ENCODE results near the gene TTC39C.

Gene TTC39C

DNA sequence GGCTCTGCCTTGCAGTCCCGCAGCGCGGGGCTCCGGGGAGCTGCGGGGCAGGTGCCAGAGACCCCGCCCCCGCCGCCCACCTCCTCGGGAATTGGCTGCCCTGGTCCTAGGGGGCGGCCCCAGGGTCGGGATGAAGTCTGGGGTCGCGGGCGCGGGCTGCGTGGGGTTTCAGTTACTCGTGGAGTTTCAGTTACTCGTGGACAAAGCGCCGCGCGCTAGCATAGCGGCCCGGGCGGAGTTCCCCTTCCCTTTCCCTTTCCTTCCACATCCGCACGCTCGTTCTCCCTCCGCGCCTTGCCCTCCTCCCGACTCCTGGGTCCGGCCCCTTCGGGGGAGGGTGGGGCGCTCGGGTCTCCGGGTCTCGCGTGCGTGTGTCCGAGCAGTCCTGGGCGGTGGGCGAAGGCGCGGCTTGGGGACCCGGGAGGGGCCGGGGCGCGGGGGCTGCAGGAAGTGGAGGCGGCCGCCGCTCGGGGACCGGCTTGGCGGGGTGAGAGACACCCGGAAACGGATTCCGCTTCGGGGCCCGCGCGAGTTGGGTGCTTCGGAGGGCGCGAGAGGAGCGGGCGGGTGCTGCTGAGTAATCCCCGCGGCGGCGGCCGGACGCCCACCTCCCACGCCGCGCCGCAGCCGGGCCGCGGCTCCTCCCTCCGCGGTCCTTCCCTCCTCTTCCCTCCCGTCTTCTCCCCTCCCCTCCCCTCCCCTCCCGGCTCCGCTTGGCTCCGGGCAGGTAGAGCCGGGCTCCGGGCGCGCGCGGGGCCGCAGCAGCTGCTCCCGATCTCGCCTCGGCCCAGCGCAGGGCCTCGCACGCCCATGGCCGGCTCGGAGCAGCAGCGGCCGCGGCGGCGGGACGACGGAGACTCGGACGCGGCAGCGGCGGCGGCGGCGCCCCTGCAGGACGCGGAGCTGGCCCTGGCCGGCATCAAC lies at the start of gene TTC39C:
TSS of gene TTC39C (plus strand) at position 693 of the 924 bp plus-strand sequence. CDS start at position 811, 118 bp downstream.
- DNase-seq: peak; percentile 82

DNA sequence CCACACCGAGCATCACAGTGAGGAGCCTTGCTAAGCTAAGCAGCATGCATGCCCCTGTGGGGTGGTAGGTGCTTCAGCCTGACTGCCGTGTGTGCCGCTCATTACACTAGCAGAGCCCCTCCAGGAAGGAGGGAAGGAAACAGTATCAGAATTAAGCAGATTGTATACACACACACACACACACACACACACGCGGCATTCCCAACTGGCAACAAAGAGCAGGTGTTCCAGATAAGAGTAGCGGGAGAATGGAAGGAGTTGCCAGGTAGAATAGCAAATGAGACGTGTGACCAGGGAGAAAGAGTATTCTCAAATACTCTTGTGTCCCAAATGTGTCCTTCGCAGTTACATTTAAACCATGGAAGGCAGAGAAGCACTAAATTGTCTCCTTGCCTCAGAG lies 47.6 kb upstream of the TTC39C start:
- no peak for DNase-seq

DNA sequence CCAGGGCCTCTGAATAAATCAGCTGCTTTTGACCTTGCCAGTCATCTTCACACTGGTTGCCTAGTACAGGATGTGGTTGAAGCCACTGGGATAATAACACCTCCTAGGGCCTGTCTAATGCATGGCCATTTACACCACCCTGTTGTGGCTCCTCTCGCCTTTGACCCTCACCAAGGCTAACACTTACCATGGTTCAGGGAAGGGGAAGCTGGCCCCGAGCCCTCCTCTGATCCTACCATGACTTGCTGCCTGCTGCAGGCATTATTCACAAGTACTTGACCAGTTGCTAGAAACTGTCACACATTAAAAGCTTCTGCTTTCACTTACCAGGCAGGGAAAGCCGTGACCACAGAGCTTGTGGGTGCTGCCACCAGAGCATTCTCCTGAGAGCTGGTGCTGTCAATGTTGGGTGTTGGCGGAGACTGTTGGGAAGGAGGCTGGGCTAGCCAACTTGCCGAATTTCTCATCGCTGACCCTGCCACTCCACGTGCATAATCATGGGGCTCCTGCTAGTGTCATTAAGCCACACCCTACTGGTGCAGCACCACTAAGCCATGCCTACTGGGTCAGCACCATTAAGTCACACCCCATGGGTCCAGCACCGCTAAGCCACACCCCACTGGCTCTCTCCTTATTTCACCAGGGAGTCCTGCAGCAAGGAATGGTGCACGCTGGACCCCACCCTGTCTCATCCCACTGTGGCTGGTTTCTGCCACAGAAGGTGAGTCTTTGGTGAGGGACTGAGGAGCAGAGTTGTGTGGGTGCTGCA lies 47.0 kb upstream of the TTC39C start:
- DNase-seq: peak; percentile 52

DNA sequence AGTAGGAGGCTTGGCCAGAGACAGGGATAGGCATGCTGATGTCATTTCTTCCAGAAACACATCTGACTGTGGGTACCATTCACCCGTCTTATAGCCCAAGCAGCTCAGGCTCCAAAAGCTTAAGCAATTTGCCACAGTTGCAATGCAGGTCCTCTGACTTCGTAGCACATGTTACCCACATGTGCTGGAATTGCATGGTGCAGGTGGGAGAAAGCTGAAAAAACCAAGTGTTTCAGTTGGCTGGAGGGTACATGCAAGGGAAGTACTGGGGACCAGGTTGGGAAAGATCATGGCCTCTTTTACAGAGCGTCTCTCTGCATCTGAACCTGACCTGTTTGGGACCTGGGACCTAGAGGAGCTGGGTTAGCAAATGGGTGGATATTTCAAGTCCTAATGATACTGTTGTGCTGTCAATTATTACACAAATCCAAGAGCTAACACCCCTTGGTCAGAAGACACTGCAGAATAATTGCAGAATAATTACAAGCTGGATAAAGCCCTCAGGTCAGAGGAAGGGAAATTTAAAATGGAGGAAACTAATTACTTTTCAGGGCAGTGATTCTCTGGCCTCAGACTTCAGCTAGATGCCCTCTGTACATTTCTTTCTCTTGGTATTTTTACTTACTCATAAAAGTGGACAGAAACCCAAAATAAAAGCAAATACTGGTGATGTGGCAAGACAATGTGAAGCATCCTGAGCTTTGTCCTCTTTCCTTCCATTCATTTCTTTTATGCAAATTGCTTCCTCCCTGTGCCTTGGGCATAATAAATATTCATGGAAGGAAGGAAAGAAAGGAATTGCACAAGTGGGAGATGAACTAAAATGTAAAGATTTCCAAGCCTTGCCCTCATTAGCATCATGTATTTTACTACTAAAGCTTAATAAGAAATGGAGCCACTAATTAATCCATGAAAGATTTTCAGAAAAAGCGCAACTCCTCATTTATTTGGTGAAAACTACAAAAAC lies 45.6 kb upstream of the TTC39C start:
- no peak for DNase-seq

DNA sequence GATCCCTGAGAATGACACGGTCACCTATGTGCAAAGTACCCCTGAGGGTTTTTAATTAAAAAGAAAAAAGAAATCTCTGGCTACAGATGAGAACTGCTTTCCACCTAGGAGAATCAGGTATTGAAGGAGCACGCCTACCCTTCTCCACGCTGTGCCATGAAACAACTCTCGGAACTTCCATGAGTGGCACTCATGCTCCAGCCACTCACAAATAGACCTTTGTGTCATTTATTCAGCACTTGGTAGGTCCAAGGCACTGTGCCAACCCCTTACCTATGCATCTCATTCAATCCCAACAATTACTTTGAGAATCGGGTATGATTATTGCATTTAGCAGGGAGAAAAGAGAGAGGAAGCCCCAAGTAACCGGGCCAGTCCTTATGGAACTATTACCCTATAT lies 44.9 kb upstream of the TTC39C start:
- DNase-seq: no peak

DNA sequence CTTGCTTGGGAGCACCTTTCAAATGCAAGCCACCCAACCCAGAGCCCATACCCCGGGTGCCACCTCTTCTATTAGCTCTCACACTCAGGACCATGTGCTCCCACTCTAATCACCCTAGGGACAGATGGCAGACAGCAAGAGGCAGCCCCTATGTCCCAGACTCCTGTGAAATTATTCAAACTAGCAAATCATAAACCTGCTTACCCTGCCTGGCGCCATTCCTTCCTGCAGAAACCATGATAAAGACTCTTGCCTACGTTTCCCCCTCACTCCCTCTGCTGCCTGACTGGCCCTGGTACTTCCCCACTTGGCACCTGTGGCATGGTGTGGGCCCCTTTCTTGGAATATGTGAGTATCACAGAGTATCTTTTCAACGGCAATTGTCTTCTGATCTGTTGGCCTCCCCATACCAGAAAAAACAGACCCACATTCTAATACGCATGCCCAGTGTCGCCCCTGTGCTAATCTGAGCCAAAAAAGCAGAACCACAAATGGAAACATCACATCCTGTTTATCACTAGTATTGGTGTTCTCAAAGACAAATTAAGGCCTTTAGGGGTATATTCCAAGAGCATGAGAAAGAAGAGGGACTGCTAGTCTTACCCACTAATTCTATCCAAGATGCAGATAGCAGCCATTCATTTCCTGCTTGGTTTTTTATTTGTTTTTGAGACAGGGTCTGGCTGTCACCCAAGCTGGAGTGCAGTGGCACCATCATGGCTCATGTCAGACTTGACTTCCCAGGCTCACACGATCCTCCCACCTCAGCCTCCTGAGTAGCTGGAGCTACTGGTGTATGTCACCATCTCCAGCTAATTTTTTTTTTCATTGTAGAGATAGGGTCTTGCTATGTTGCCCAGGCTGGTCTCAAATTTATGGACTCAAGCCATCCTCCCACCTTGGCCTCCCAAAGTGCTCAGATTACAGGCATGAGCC lies 44.1 kb upstream of the TTC39C start:
- DNase-seq: peak; percentile 74

DNA sequence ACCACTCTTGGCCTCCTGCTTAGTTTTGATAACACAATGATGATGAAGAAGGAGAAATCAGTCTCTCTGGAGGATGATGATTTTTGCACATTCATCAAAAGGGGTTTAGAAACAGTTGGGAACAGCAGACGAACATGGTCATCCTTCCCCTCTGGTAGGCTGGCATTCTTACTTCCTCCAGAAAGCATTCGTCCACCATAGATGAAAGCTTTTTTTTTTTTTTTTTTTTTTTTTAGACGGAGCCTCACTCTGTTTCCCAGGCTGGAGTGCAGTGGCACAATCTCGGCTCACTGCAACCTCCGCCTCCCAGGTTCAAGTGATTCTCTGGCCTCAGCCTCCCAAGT lies 43.5 kb upstream of the TTC39C start:
- DNase-seq: no peak

DNA sequence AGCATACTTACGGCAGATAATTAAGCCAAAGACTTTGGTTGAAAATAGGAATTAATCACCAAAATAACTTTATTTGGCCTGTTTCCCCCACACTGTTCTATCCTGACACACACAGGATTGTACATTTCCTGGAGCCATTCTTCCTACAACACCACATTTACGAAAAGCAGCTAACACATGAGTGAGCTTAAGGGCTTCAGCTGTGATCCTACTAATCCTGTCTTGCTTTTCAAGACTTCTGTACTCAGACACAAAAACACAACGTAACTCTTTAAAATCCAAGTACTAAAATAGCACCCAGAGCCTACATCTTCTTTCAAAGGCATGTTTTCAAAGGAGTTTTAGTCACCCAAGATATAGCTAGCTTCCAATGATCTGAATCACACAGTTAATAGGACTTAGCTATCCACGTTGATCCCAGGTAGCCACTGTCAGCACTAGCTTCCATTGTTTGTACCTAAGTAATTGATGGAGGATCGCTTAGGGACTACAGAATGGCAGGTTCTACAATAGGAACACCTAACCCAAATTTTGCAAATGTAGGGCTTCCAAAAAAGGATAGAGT lies 42.8 kb upstream of the TTC39C start:
- no peak for DNase-seq

DNA sequence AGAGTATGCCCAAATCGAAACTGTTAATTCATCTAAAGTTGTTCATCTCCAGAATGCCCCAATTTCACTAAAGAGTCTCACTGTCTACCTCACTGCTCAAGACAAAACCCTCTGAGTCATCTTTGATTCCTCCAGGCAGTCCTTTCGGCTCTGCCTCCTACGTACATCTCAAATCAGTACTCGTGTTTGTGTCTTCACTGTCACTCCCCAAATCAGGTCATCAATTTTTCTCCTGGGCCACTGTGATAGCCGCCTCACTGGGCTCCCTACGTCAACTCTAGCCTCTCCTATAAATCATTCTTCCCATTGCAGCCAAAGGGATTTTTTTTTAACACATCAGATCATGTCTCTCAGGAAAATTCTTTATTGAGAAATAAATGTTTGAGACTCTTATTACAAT lies 42.1 kb upstream of the TTC39C start:
- no peak for DNase-seq

DNA sequence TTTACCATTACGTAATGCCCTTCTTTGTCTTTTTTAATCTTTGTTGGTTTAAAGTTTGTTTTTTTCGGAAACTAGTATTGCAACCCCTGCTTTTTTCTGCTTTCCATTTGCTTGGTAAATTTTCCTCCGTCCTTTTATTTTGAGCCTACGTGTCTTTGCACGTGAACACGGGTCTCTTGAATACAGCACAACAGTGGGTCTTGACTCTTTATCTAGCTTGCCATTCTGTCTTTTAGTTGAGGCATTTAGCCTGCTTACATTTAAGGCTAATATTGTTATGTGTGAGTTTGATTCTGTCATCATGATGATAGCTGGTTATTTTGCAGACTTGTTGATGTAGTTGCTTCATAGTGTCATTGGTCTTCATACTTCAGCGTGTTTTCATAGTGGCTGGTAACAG lies 37.5 kb upstream of the TTC39C start:
- DNase-seq: no peak

DNA sequence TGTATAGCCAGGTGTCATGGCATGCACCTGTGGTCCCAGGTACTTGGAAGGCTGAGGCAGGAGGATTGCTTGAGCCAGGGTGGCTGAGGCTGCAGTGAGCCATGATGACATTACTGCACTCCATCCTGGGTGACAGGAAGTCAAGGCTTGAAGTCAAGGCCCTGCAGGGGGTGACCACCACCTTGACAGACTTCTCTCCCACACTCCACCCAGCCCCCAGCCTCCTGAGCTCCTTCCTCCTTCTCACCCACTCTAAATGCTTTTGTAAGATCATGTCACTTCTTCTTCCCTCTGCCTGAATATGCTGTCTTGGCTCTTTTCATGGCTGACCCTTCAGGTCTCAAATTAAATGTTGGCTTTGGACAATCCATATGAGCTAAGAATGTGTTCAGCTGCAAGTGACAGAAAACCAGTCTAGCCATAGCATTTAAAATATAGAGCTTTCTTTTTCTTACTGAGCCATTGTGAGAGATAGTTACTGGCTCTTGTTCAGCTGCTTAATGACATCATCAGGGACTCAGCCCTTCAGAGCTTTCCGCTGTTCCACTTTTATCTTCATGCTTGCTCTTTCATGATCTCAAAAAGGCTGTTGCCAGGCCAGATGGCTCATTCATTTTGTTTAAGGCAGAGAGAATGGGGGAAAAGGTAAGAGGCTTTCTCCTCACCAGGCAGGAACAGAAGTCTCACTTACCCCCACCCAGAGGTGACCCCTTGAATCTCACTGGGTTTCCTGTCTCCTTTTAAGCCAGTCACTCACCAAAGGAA lies 36.7 kb upstream of the TTC39C start:
- DNase-seq: peak; percentile 13

DNA sequence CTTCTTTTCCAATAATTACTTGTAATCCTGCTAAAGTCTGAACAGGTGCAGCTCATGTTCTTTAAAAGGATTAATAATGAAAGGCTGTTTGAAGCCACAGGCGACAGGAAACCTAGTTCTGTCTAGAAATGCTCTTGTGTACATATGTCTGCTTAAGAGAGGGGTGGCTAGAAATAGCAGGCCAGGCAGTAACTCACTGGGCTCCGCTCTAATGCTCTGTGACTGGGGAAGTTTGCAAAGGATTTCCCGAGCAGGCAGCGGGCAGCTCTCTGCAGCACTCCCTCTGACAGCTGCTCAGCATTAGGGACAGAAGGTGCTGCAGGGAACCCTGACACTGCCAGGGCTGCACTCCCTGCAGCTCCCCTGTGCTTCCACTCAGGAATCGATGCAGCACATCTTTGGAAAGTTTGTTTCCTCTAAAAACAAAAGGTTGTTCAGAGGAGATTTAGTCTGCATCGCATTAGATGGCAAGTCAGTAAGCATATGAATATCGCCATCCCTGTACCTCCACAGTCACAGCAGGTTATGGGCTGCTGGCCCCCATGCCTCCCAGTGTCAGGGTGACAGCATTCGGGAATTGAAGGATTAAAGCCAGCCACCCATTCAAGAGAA lies 33.1 kb upstream of the TTC39C start:
- DNase-seq: no peak

DNA sequence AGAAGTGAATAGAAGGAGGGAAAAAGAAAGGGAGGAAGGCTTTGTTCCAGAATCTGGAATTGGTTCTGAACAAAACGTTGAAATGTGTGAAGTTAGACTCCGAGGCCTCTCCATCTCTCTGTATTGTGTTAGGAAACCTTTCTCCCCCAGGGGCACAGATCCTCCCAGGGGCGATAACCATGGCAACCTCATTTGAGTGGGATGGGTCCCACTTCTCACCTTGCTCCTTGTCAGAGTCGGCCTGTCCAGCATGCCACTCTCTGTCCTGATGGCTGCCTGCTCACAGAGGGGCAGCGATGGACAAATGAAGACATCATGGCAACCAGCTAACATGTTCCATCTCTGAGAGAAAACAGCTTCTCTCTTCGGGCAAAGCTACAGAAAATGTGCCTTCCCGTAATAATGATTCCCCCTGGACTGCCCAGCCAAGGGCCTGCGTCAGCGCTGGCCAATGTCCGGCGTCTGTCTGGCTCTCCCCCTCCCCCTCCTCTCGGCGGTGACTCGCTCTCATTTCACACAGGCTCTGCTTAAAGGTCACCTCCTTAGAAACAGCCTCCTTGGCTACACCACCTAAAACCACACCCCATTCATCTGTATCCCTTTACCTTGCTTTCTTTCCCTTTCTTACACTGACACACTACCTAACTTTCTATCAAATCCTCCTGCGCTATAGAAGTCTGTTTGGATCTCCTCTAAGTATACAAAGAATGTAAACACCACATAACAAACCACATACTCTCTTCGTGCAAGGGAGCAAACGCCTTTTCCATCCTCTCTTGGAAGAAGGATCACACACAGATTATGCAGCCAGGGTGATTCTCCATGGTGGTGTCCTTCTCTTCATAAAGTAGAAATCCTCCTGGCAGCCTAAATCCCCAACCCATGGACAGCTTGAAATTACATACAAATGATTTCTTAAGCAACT lies 32.1 kb upstream of the TTC39C start:
- DNase-seq: no peak

DNA sequence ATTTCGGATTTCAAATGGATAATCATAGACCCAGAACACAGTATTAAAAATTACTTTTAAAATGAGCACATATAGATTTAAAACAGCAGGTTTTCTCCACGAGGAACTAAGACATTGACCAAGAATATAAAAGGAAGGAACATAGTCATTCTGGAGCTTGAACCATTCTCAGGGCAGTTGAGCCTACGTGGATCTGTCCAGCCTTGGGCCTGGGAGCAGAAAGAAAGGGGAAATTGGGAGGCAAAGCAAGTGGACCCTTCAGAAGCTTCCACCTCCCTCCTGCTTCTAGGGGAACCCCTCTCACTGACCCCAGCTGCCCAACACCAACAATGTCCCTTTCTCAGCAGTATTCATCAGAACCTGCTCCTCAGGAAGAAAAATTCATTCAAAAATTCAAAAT lies 31.4 kb upstream of the TTC39C start:
- no peak for DNase-seq

DNA sequence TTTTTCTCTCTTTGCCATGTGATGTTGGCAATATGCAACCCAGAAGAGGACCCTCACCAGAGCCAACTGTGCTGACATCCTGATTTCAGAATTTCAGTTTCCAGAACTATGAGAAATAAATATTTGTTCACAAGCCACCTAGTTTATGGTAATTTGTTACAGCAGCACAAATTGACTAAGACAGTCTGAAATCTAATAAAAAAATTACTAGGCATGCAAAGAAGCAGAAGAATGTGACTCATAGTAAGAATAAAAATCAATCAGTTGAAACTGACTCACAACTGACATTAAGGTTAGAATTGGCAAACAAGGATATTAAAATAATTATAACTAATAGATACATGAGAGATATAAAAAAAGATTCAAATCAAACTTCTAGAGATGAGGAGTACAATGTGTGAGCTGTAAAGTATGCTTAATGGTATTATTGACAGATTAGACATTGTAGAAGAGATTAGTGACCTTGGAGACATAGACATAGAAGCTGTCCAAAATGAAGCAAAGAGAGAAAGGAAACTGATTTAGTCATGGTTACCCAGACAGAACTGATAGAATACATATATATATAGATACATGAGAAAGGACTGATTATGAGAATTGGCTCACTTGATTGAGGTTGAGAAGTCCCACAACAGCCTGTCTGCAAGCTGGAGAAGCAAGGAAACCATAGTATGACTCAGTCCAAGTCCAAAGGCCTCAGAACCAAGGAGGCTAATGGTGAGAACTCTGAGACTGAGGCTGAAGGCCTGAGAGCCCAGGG lies 27.8 kb upstream of the TTC39C start:
- DNase-seq: no peak

DNA sequence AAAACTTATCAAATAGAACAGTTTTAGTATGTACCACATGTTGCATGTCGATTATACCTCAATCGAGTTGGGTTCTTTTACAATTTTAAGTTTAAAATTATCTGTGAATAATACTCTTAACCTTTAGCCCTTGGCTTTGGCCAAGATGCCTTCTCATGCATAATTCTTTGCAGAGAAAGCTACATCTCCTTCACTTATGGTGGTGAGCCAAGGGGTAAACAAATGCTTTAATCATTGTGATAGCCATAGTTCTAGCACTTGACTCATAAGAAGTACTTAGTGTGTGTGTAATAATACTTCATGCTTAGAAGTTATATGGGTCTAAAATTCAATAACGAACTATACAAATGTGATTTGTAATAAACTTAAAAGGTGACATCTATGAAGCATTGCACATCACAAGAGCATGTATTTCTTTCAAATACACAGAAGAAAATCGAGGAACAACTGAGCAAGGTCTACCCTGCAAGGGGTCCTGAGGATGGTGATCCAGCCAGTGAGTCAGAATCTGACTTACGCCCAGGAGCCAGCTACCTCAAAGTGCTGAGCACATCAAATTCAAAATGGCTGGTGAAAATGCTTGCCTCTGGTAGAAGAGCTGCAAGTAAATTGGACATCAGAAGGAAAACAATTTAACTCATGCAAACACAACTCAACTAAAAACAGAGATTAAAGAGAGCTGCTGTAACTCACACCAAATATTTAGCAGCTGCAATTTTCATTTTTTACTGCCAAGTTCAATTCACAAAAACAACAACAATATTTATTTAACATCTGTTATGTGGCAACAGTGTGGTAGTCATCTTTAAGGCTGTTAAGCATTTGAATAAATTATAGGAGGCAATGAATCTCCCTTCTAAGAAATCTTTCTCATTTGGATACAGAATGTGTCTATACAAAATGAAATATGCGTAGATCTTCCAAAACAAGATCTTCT lies 23.8 kb upstream of the TTC39C start:
- no peak for DNase-seq
